HepG2 (cell line): Measurements from ENCODE around the gene ADM. TPM values are rescaled to one million over a fixed set of nuclear protein-coding genes. Genes with fewer than 3 reads are reported as not detected.

ENCODE experiments used
- AGO2 ChIP-seq: fragments of 200-400 bp; formaldehyde crosslinking; optimal IDR thresholded peaks from 2 replicates; pipeline ENCODE3; 2017; ENCODE audit warnings: mild to moderate bottlenecking, low read depth, low read length, moderate library complexity
- HNRNPL ChIP-seq: fragments of 200-400 bp; formaldehyde crosslinking; IDR thresholded peaks from 2 replicates; pipeline ENCODE4 v1.6.1; 2017; ENCODE audit warnings: mild to moderate bottlenecking, low read depth, low read length
- NCOA2 ChIP-seq: sonication (generic); formaldehyde crosslinking; IDR thresholded peaks from 2 replicates; pipeline ENCODE4 v1.8.0; 2022; ENCODE audit warnings: inconsistent platforms
- NR1H2 ChIP-seq: sonication (generic); formaldehyde crosslinking; IDR thresholded peaks from 2 replicates; pipeline ENCODE4 v1.8.1; 2022; ENCODE audit warnings: low read depth, missing genetic modification reagents, borderline replicate concordance
- NR2F1 ChIP-seq, 2 experiments: fragments of 450-650 bp in 1 of 2; formaldehyde crosslinking in 1 of 2; IDR thresholded peaks; 2 replicates each; pipeline versions ENCODE4 v1.5.0 to v1.6.1; 2016 to 2020; ENCODE audit warnings: mild to moderate bottlenecking in 1 of 2, missing compliant biosample characterization in 1 of 2, missing genetic modification reagents in 1 of 2, moderate library complexity in 1 of 2
- SNAPC2 ChIP-seq: sonication (generic); formaldehyde crosslinking; IDR thresholded peaks from 2 replicates; pipeline ENCODE4 v1.8.1; 2022; ENCODE audit warnings: mild to moderate bottlenecking, missing genetic modification reagents
- SOX6 ChIP-seq, 2 experiments: fragments of 450-650 bp in 1 of 2; sonication (generic) in 1 of 2; formaldehyde crosslinking in 1 of 2; IDR thresholded peaks; 2 replicates each; pipeline versions ENCODE4 v1.4.0 to v1.6.1; 2017 to 2020; ENCODE audit warnings: antibody characterized with exemption in 1 of 2, mild to moderate bottlenecking in 1 of 2, missing genetic modification reagents in 1 of 2
- SP5 ChIP-seq: IDR thresholded peaks from 2 replicates; pipeline ENCODE4 v1.6.1; 2016; ENCODE audit warnings: low read depth, borderline replicate concordance
- TGIF2 ChIP-seq: IDR thresholded peaks from 2 replicates; pipeline ENCODE4 v1.6.1; 2016; ENCODE audit warnings: control low read depth, missing compliant biosample characterization
- WIZ ChIP-seq: sonication (generic); formaldehyde crosslinking; IDR thresholded peaks from 2 replicates; pipeline ENCODE4 v1.5.1; 2020; ENCODE audit warnings: mild to moderate bottlenecking, missing genetic modification reagents
- ZFP37 ChIP-seq: sonication (generic); formaldehyde crosslinking; IDR thresholded peaks from 2 replicates; pipeline ENCODE4 v1.4.0; 2020; ENCODE audit warnings: missing genetic modification reagents, borderline replicate concordance
- ZNF556 ChIP-seq: sonication (generic); formaldehyde crosslinking; IDR thresholded peaks from 2 replicates; pipeline ENCODE4 v1.4.0; 2020; ENCODE audit warnings: mild to moderate bottlenecking, missing genetic modification reagents, borderline replicate concordance
- ZNF563 ChIP-seq: sonication (generic); formaldehyde crosslinking; IDR thresholded peaks from 2 replicates; pipeline ENCODE4 v1.8.0; 2022; ENCODE audit warnings: mild to moderate bottlenecking, moderate library complexity, missing genetic modification reagents
- ZNF564 ChIP-seq: sonication (generic); formaldehyde crosslinking; IDR thresholded peaks from 2 replicates; pipeline ENCODE4 v1.8.1; 2023; ENCODE audit warnings: mild to moderate bottlenecking, missing genetic modification reagents
- ZNF670 ChIP-seq: sonication (generic); formaldehyde crosslinking; IDR thresholded peaks from 2 replicates; pipeline ENCODE4 v1.8.0; 2022; ENCODE audit warnings: mild to moderate bottlenecking, missing genetic modification reagents, borderline replicate concordance
- ZNF792 ChIP-seq: IDR thresholded peaks from 2 replicates; pipeline ENCODE4 v1.6.1; 2016
- polyA plus RNA-seq, 8 experiments: library from polyadenylated mRNA; depleted of rRNA in 3 of 8; stranded (reverse) in 7 of 8; unstranded in 1 of 8; fragments of >200 nt; fragmentation: Illumina TruSeq in 4 of 8; extraction: Trizol in 4 of 8; gene quantifications; 2 replicates each; pipeline versions ENCODE4 v1.2.1 to v1.2.3, GENCODE V29; 2011 to 2016; ENCODE audit warnings: low read depth in 4 of 8, missing spikeins in 1 of 8, mixed read lengths in 1 of 8; ENCODE audit not compliant: insufficient read depth in 1 of 8
- total RNA-seq, 5 experiments: library from RNA; depleted of rRNA; stranded (reverse); fragments of >200 nt; fragmentation: Illumina TruSeq; extraction: Trizol; gene quantifications; 2 replicates each; pipeline ENCODE4 v1.2.3, GENCODE V29; 2016; ENCODE audit warnings: low read depth in 1 of 5
- TF ChIP-seq, protein P1 (sequence below): sonication (generic); formaldehyde crosslinking; IDR thresholded peaks from 2 replicates; pipeline ENCODE4 v1.5.1; 2020; ENCODE audit warnings: mild to moderate bottlenecking, missing genetic modification reagents, borderline replicate concordance
- TF ChIP-seq, protein P2 (sequence below): IDR thresholded peaks from 2 replicates; pipeline ENCODE4 v1.6.1; 2016; ENCODE audit warnings: mild to moderate bottlenecking, missing biosample characterization, missing genetic modification reagents
- TF ChIP-seq, protein P3 (sequence below): sonication (generic); formaldehyde crosslinking; IDR thresholded peaks from 2 replicates; pipeline ENCODE4 v1.5.0; 2020; ENCODE audit warnings: mild to moderate bottlenecking, missing genetic modification reagents
- TF ChIP-seq, protein P4 (sequence below): sonication (generic); formaldehyde crosslinking; IDR thresholded peaks from 2 replicates; pipeline ENCODE4 v1.4.0; 2020; ENCODE audit warnings: missing genetic modification reagents

ADM gene
- total and polyA plus RNA-seq, 2 of the 13 experiments (the other 11 are each of a cell fraction or from before 2014, with no cell fraction given): 10.7 to 26.1 TPM

DNA sequence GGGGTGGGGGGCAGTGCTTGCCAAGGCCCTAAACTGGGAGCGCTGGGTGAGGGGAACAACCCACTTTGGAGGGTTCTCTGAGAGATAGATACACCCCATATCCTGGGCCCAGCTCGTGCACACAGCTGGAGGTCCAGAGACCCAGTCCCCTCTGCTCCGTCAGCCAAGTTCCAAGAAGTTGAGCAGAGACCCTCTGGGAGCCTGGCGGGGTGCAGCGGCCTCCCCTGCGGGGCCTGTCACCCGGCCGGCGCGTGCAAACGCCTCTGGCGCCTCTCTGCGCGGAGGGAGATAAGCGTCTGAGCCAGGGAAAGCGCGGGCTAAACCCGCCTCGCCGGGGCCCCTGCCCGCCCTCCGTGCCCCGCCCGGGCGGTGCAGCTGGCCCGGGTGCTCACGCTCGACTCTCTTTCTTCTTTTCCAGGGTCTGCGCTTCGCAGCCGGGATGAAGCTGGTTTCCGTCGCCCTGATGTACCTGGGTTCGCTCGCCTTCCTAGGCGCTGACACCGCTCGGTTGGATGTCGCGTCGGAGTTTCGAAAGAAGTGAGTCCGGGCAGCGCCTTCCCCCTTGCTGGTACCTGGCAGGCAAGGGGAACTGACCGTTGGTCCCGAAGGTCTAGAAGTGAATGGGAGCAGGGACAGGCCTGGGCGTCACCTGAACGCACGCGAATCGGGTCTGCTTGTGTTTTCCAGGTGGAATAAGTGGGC lies 540 bp downstream of the ADM start (continued):
- no peak for TF ChIP-seq ZFP37 (CRISPR knock-in tag)
- TF ChIP-seq WIZ (CRISPR knock-in tag): 0 out of 2 replicates have a peak, but pooled peaks have one; percentile 53
- TF ChIP-seq NCOA2 (CRISPR knock-in tag): peak; percentile 6; the same call in 1 of the 2 replicates
- 0 out of 2 replicates have a peak, but pooled peaks have one; percentile 7 for TF ChIP-seq ZNF792
- TF ChIP-seq SP5 (CRISPR knock-in tag): 0 out of 2 replicates have a peak, but pooled peaks have one; percentile 9
- TF ChIP-seq, protein P1, sequence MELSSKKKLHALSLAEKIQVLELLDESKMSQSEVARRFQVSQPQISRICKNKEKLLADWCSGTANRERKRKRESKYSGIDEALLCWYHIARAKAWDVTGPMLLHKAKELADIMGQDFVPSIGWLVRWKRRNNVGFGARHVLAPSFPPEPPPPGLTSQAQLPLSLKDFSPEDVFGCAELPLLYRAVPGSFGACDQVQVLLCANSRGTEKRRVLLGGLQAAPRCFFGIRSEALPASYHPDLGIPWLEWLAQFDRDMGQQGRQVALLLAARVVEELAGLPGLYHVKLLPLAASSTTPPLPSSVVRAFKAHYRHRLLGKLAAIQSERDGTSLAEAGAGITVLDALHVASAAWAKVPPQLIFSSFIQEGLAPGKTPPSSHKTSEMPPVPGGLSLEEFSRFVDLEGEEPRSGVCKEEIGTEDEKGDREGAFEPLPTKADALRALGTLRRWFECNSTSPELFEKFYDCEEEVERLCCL: 0 out of 2 replicates have a peak, but pooled peaks have one; percentile 22
- peak; percentile 59; the same call in 1 of the 2 replicates for TF ChIP-seq NR1H2 (CRISPR knock-in tag)
- TF ChIP-seq, protein P2, sequence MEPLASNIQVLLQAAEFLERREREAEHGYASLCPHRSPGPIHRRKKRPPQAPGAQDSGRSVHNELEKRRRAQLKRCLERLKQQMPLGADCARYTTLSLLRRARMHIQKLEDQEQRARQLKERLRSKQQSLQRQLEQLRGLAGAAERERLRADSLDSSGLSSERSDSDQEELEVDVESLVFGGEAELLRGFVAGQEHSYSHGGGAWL: peak; percentile 18; the same call in 1 of the 2 replicates
- TF ChIP-seq, protein P3, sequence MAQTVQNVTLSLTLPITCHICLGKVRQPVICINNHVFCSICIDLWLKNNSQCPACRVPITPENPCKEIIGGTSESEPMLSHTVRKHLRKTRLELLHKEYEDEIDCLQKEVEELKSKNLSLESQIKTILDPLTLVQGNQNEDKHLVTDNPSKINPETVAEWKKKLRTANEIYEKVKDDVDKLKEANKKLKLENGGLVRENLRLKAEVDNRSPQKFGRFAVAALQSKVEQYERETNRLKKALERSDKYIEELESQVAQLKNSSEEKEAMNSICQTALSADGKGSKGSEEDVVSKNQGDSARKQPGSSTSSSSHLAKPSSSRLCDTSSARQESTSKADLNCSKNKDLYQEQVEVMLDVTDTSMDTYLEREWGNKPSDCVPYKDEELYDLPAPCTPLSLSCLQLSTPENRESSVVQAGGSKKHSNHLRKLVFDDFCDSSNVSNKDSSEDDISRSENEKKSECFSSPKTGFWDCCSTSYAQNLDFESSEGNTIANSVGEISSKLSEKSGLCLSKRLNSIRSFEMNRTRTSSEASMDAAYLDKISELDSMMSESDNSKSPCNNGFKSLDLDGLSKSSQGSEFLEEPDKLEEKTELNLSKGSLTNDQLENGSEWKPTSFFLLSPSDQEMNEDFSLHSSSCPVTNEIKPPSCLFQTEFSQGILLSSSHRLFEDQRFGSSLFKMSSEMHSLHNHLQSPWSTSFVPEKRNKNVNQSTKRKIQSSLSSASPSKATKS: 0 out of 2 replicates have a peak, but pooled peaks have one; percentile 79
- peak; percentile 86 for TF ChIP-seq AGO2
- TF ChIP-seq SNAPC2 (CRISPR knock-in tag): no peak
- no peak for TF ChIP-seq SOX6 (IDR thresholded peaks at IDR 0.05)
- TF ChIP-seq SOX6 (CRISPR knock-in tag; IDR thresholded peaks at IDR 0.05): no peak
- peak; percentile 62; the same call in 1 of the 2 replicates for TF ChIP-seq TGIF2 (CRISPR knock-in tag)
- TF ChIP-seq ZNF670 (CRISPR knock-in tag): 0 out of 2 replicates have a peak, but pooled peaks have one; percentile 10
- no peak for TF ChIP-seq NR2F1 (CRISPR knock-in tag; IDR thresholded peaks at IDR 0.05)
- TF ChIP-seq ZNF564 (CRISPR knock-in tag): peak; percentile 38
- peak; percentile 11; the same call in 1 of the 2 replicates for TF ChIP-seq ZNF563 (CRISPR knock-in tag)
- TF ChIP-seq, protein P4, sequence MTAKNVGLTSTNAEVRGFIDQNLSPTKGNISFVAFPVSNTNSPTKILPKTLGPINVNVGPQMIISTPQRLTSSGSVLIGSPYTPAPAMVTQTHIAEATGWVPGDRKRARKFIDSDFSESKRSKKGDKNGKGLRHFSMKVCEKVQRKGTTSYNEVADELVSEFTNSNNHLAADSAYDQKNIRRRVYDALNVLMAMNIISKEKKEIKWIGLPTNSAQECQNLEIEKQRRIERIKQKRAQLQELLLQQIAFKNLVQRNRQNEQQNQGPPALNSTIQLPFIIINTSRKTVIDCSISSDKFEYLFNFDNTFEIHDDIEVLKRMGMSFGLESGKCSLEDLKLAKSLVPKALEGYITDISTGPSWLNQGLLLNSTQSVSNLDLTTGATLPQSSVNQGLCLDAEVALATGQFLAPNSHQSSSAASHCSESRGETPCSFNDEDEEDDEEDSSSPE (CRISPR knock-in tag): peak; percentile 64
- peak; percentile 51; the same call in 1 of the 2 replicates for TF ChIP-seq HNRNPL
- TF ChIP-seq ZNF556 (CRISPR knock-in tag): no peak
